C4-2B (cell line): Measurements from ENCODE around the gene ORC6.

Source experiments
- H3K27ac ChIP-seq: fragments of 450-650 bp; 2 replicates; pipeline ENCODE4 v1.5.1; 2017
- ZFX ChIP-seq: fragments of 450-650 bp; IDR thresholded peaks from 2 replicates; pipeline ENCODE4 v1.6.1; 2017
- TF ChIP-seq, protein P1 (sequence below): fragments of 450-650 bp; conservative IDR thresholded peaks from 2 replicates; pipeline ENCODE4 v1.5.1; 2017; ENCODE audit warnings: mild to moderate bottlenecking

The ORC6 gene

DNA sequence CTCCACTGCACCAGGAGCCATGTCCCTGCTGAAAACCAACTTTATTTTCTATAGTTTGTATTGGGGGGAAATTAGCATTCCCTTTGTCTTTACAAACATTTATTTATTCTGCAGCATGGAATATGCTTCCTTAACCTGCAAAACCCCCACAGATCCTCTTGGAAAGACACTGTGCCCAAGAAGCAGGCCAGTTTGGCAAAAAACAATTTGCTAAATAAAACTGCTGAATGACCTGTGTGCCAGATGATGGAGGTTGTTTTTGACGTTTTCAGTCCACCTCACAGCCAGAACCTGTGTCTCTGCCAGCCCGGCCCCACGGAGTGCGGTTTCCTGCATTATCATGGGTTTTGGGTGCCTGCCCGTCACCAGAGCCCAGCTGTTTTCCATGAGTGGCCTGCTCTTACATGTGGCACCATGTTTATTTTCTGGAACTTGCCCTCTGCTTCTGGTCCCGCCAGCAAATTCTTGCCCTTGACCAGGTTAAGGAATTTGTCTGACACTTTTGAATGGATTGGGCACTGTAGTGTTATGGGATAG is 26.4 kb downstream of the ORC6 start:
- TF ChIP-seq, protein P1, sequence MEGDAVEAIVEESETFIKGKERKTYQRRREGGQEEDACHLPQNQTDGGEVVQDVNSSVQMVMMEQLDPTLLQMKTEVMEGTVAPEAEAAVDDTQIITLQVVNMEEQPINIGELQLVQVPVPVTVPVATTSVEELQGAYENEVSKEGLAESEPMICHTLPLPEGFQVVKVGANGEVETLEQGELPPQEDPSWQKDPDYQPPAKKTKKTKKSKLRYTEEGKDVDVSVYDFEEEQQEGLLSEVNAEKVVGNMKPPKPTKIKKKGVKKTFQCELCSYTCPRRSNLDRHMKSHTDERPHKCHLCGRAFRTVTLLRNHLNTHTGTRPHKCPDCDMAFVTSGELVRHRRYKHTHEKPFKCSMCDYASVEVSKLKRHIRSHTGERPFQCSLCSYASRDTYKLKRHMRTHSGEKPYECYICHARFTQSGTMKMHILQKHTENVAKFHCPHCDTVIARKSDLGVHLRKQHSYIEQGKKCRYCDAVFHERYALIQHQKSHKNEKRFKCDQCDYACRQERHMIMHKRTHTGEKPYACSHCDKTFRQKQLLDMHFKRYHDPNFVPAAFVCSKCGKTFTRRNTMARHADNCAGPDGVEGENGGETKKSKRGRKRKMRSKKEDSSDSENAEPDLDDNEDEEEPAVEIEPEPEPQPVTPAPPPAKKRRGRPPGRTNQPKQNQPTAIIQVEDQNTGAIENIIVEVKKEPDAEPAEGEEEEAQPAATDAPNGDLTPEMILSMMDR = no peak
- no peak for TF ChIP-seq ZFX
- no peak overlapping the region for H3K27ac ChIP-seq

DNA sequence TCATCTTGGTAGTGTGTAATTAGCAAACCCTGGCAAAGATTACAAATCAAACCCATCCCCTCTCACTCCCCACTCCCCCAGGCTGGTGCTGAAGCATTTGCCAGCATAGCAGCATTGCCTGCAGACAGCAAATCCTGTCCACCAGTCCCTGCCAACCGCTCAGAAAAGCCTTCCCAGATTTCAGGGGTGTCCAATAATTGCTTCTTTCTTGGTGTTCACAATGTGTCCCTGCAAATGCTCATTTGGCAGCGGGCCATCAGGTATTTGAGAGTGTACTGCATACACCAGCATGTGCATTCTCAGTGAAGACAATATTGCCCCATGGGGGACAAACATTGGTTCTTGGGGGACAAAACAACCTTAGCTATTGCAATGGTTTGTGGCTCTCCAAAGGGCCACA is 28.2 kb downstream of the ORC6 start:
- TF ChIP-seq ZFX = no peak
- TF ChIP-seq, protein P1 = no peak
- no peak overlapping the region for H3K27ac ChIP-seq

DNA sequence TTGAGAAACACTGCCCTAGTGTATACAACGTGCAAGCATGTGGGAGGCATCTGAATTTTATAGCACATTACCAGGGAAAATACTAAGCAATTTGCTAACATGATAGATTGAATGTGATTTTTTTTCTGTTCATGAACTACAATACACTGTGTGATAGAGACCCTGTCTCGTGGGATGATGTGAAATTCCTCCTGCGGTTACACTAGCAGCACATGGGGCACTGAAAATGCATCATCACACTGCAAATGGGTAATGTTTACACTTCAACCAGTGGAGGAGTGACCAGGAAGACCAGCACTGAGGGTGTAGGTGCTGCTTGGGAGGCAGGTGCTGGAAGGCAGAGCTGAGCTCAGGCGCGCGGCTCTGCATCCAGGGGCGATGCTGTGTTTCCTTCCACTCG is 28.8 kb downstream of the ORC6 start:
- TF ChIP-seq, protein P1 = no peak
- no peak for TF ChIP-seq ZFX
- no peak overlapping the region for H3K27ac ChIP-seq

DNA sequence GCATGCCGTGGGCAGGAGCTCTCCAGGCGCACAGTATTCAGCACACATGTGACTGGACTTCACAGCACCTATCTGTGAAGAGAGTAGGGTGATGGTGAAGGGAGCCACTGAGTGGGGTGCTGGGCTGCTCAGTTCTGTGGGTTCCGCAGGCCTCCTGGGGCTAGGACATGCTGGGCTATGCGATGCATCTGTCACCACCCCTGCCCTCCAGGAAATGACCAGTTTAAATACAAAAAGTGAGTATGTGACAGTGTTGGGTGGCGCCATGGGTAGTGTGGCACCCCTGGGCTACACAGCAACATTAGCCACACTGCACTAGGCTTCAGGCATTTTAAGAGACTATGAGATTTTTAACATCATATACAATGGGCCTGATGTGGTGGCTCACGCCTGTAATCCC is 30.1 kb downstream of the ORC6 start:
- TF ChIP-seq, protein P1 = no peak
- no peak for TF ChIP-seq ZFX
- H3K27ac ChIP-seq = no peak overlapping the region

DNA sequence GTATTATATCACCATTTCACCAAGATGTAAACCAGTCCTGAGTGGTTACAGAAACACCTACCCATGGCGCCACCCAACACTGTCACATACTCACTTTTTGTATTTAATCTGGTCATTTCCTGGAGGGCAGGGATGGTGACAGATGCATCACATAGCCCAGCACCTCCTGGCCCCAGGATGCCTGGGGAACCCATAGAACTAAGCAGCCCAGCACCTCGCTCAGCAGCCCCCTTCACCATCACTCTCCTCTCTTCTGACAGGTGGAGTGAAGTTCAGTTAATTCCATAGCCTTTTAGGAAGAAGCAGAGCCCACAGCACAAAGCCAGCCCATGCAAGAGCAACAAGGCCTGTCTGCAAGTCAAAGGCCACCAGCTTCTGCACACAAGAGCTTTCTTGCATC is 31.2 kb downstream of the ORC6 start:
- H3K27ac ChIP-seq = no peak overlapping the region
- no peak for TF ChIP-seq ZFX

DNA sequence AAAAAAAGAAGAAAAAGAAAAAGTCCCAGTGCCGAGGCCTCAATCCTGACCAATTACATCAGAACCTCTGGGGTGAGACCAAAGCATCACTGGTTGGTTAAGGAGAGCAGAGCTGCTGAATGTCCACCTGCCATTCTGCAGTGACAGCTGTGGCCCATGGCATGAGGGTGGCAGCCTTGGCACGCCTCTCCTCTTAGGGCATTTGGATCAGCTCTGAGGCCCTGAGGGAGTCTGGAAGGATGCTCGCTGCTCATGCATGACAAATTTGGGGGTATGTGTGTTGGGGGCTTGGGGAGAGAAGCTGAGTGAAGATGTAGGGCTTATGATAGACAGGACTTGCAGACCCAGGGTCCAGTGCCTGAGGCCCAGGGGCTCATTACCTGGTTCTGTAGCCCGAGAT is 32.4 kb downstream of the ORC6 start:
- no peak overlapping the region for H3K27ac ChIP-seq
- TF ChIP-seq ZFX = no peak
- TF ChIP-seq, protein P1 = no peak

DNA sequence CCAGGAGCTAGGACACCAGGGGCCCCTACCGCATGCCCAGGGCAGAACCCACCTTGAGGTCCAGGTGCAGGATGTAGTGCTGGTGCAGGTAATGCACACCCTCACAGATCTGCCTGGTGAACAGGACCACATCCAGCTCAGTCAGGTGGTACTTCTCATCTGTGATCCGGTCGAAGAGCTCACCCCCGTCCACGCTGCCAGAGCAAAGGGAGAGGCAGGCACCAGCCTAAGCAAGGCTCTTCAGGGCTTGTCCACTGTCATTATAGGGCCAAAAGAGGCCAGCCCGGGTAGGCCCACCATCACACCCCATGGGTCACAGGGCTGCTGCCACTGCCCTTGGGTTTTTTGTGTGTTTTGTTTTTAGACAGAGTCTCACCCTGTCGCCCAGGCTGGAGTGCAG is 37.7 kb downstream of the ORC6 start:
- H3K27ac ChIP-seq = no peak overlapping the region
- TF ChIP-seq, protein P1 = no peak

DNA sequence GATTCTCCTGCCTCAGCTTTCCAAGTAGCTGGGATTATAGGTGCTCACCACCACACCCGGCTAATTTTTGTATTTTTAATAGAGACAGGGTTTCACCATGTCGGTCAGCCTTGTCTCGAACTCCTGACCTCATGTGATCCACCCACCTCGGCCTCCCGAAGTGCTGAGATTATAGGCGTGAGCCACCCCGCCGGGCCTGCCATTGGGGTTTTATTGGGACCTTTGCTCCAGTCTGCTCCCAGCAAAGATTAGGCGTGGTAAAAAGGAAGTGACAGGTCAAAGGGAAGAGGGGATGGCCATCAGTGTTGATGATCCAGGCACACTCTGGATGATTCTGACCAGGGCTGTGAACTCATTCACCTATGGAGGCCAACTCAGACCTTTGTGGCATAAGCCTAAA is 38.2 kb downstream of the ORC6 start:
- TF ChIP-seq ZFX = no peak
- TF ChIP-seq, protein P1 = no peak
- H3K27ac ChIP-seq = no peak overlapping the region
